ENCODE data around the gene SORBS2.

SORBS2 gene

DNA sequence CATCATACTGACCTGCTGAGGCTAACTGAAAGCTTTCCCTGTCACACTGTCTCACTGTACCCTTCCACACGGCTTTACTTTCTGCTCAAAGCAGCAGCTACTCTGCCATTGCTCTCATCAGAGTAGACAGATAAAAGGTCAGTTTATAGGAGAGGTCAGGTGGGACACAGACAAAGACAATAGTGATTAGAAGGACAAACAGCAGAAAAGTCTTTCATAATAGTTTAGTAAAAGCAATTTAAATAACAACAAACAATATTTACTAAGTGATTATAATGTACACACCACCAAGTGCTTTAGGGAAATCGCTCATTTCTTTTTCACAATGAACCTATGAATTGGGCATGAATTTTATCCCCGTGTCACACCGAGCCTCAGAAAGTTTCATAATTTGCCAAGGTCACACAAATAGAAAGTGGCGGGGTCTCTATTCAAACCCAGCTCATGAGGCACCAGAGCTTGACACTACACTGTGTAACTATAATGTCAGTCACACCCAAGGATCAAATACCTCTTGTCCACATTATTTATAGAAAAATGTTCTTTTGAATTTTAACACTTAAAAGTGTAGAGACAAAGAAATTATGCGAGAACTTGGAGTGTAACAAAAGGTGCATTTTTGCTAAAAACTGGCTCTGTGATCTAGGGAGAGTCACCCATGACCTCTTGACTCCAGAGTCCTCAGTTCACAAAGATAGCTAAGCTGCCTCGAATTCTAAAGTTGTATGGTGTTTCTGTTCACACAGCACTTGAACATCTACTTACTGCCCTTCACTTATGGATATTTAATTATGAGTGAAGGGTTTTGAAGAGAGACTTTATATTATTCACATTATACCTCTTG is 24.5 kb upstream of the SORBS2 start:
- H3K4me1 ChIP-seq (ENCODE audit: insufficient read depth, poor library complexity, severe bottlenecking), result peaks cover 19% of the 10 kb centered on the region
- H3K9me3 ChIP-seq (ENCODE audit: severe bottlenecking), result no peaks in the 10 kb centered on the region
- TF ChIP-seq CTCF (IDR thresholded peaks at IDR 0.05; ENCODE audit: poor library complexity, severe bottlenecking), result no peak
- DNase-seq (ENCODE audit: low spot score) (no peak), ATAC-seq (ENCODE audit: low read depth) (no peak)
- no peak overlapping the region for H3K4me3 ChIP-seq (ENCODE audit: severe bottlenecking)
- no peaks in the 10 kb centered on the region for H3K27me3 ChIP-seq (ENCODE audit: insufficient read depth, poor library complexity, severe bottlenecking)
- H3K36me3 ChIP-seq (ENCODE audit: low read depth), result no peaks in the 10 kb centered on the region
- H3K27ac ChIP-seq (ENCODE audit: poor library complexity, severe bottlenecking), result no peak overlapping the region

DNA sequence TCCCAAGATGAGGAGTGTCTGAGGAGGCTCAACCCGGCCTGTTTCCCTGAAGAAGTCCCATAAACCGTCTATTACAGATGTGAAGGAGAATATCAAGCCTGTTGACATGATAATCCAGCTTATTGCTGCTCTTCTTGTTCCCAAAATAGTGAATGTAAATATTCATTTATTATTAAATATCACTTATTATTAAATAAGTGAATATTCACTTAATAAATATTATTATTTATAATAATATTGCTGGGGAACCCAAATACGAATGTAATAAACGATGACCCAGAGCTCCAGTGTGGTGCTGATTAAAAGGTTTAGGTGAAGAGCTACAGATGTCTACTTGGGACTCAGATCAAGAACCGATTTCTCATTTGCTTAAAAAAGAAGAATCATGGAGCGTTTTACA is 23.8 kb upstream of the SORBS2 start:
- Histone ChIP-seq H3K4me3 (ENCODE audit: severe bottlenecking) (no peak overlapping the region), H3K4me1 (ENCODE audit: insufficient read depth, poor library complexity, severe bottlenecking) (peaks cover 19% of the 10 kb centered on the region), H3K9me3 (ENCODE audit: severe bottlenecking) (no peaks in the 10 kb centered on the region), H3K27ac (ENCODE audit: poor library complexity, severe bottlenecking) (no peak overlapping the region), H3K27me3 (ENCODE audit: insufficient read depth, poor library complexity, severe bottlenecking) (no peaks in the 10 kb centered on the region), H3K36me3 (ENCODE audit: low read depth) (no peaks in the 10 kb centered on the region)
- ATAC-seq (ENCODE audit: low read depth), result no peak
- DNase-seq (ENCODE audit: low spot score), result no peak
- TF ChIP-seq CTCF (IDR thresholded peaks at IDR 0.05; ENCODE audit: poor library complexity, severe bottlenecking), result no peak

- DNase-seq (ENCODE audit: low spot score) (no peak), ATAC-seq (ENCODE audit: low read depth) (no peak)
- H3K4me3 ChIP-seq (ENCODE audit: severe bottlenecking), result no peak overlapping the region
- no peak overlapping the region for H3K27ac ChIP-seq (ENCODE audit: poor library complexity, severe bottlenecking)
- peaks cover 19% of the 10 kb centered on the region for H3K4me1 ChIP-seq (ENCODE audit: insufficient read depth, poor library complexity, severe bottlenecking)
- no peak for TF ChIP-seq CTCF (IDR thresholded peaks at IDR 0.05; ENCODE audit: poor library complexity, severe bottlenecking)
- H3K36me3 ChIP-seq (ENCODE audit: low read depth), result no peaks in the 10 kb centered on the region
- no peaks in the 10 kb centered on the region for H3K27me3 ChIP-seq (ENCODE audit: insufficient read depth, poor library complexity, severe bottlenecking)
- H3K9me3 ChIP-seq (ENCODE audit: severe bottlenecking), result no peaks in the 10 kb centered on the region
Measured at GRCh38 chr4:185835336-185835735, 23.3 kb upstream of the SORBS2 start.

DNA sequence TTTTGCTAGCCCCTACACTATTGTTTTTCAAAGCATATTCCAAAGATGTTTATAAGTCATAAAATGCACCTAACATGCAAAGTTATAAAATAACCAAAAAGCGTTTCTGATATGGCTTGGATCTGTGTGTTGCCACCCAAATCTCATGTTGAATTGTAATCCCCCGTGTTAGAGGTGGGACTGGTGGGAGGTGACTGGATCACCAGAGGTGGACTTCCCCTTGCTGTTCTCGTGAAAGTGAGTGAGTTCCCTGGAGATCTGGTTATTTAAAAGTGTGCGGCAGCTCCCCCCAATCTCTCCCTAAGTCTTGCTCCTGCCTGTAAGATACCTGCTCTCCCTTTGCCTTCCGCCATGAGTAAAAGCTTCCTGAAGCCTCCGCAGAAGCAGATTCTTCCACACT is 22.8 kb upstream of the SORBS2 start:
- Histone ChIP-seq H3K36me3 (ENCODE audit: low read depth) (no peaks in the 10 kb centered on the region), H3K9me3 (ENCODE audit: severe bottlenecking) (no peaks in the 10 kb centered on the region), H3K27me3 (ENCODE audit: insufficient read depth, poor library complexity, severe bottlenecking) (no peaks in the 10 kb centered on the region), H3K27ac (ENCODE audit: poor library complexity, severe bottlenecking) (no peak overlapping the region), H3K4me1 (ENCODE audit: insufficient read depth, poor library complexity, severe bottlenecking) (peaks cover 17% of the 10 kb centered on the region), H3K4me3 (ENCODE audit: severe bottlenecking) (no peak overlapping the region)
- no peak for TF ChIP-seq CTCF (IDR thresholded peaks at IDR 0.05; ENCODE audit: poor library complexity, severe bottlenecking)
- no peak for ATAC-seq (ENCODE audit: low read depth)
- DNase-seq (ENCODE audit: low spot score), result no peak

DNA sequence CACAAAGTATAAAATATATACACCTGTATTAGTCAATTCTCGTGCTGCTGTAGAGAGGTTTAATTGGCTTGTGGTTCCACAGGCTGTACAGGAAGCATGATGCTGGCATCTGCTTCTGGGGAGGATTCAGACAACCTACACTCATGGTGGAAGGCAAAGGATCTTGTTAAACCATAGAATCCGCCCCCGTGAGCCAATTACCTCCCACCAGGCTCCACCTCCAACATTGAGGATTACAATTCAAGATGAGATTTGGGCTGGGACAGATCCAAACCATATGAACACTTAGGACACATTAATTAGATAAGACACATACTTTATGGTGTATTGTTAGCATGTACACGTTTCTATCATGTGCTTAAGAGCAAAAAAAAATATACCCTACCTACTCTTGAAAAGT is 22.1 kb upstream of the SORBS2 start:
- Histone ChIP-seq H3K36me3 (ENCODE audit: low read depth) (no peaks in the 10 kb centered on the region), H3K27me3 (ENCODE audit: insufficient read depth, poor library complexity, severe bottlenecking) (no peaks in the 10 kb centered on the region), H3K9me3 (ENCODE audit: severe bottlenecking) (no peaks in the 10 kb centered on the region), H3K4me3 (ENCODE audit: severe bottlenecking) (no peak overlapping the region), H3K27ac (ENCODE audit: poor library complexity, severe bottlenecking) (no peak overlapping the region), H3K4me1 (ENCODE audit: insufficient read depth, poor library complexity, severe bottlenecking) (peaks cover 10% of the 10 kb centered on the region)
- ATAC-seq (ENCODE audit: low read depth) (no peak), DNase-seq (ENCODE audit: low spot score) (no peak)
- TF ChIP-seq CTCF (IDR thresholded peaks at IDR 0.05; ENCODE audit: poor library complexity, severe bottlenecking), result no peak

Measured in RWPE2 (cell line).